GM12874 (cell line): ENCODE data around the gene PPP6R2.

Experiments
- TF ChIP-seq, protein P1 (sequence below): IDR thresholded peaks from 2 replicates; pipeline ENCODE4 v1.5.1; 2011; ENCODE audit warnings: low read depth, mild to moderate bottlenecking, control low read depth, low read length, moderate library complexity; ENCODE audit not compliant: insufficient read depth

The PPP6R2 gene

DNA sequence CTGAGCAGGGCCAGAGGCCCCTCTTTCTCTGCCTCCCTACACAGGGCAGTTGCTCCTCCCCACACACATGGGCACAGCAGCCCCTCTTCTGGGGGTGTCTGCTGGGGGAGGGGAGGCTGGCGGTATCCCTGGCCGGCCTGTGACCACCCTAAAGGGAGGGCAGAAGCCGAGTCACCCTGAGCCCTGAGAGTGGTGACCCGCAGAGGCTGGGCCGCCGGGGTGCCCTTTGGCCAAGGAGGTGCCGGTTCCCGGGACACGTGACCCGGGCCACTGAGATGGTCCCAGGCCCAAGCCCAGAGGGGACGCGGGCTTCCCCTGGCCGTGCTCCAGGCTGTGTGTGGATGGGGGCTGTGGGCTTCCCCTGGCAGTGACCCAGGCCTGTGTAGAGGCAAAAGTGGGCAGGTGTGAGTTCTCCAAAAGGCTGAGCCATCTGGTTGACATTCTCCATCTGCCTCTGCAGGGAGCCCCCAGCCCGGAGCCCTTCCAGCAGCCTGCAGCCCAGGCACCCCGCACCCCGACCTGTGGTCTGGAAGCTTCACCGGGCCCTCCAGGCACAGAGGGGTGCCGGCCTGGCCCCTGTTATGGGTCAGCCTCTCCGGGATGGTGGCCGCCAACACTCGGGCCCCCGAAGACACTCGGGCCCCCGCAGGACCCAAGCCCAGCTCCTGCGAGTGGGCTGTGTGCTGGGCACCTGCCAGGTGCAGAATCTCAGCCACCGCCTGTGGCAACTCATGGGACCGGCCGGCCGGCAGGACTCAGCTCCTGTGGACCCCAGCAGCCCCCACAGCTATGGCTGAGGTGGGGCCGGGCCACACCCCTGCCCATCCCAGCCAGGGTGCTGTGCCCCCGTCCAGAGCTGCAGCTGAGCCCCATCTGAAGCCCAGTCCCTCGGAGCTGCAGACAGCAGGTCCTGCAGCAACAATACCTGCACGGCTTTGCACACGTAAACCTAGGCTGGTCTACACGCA is 139.3 kb downstream of the PPP6R2 start:
- TF ChIP-seq, protein P1, sequence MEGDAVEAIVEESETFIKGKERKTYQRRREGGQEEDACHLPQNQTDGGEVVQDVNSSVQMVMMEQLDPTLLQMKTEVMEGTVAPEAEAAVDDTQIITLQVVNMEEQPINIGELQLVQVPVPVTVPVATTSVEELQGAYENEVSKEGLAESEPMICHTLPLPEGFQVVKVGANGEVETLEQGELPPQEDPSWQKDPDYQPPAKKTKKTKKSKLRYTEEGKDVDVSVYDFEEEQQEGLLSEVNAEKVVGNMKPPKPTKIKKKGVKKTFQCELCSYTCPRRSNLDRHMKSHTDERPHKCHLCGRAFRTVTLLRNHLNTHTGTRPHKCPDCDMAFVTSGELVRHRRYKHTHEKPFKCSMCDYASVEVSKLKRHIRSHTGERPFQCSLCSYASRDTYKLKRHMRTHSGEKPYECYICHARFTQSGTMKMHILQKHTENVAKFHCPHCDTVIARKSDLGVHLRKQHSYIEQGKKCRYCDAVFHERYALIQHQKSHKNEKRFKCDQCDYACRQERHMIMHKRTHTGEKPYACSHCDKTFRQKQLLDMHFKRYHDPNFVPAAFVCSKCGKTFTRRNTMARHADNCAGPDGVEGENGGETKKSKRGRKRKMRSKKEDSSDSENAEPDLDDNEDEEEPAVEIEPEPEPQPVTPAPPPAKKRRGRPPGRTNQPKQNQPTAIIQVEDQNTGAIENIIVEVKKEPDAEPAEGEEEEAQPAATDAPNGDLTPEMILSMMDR = no peak

DNA sequence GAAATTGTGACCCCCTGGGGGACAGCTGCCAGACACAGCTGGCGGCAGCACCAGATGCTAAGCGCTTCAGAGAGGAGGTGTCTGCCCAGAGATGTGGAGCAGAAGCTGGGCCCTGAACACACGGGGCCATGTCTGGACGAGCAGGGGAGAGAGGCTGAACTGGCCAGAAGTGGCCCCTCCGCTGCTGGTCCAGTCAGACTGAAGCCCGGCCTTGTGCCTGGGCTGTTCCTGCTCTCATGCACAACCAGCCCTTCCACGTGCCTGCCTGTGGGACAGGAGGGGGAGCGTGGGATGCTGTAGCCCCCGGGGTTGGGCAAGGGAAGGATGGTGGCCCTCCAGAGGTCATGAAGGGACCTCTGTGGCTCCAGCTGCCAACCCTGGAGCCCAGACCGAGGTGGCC is 140.0 kb downstream of the PPP6R2 start:
- TF ChIP-seq, protein P1 = no peak

DNA sequence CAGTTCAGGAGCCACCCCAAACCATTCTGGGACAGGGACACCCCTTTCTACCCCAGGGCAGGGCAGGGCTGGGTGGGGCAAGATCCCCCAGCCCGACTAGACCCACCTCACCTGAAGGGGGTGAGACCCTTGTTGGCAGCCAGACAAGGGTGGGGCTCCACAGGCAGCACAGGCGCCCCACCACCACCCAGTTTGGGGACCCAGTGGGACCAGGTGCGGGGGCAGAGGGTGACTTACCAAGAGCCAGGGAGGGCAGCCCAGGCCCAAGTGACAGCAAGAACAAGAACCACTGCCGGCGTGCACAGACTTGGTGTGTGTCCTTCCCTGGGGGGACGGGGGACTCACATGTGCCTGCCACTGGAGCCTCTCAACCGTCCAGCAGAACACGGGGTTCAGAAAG is 140.4 kb downstream of the PPP6R2 start:
- TF ChIP-seq, protein P1 = no peak

DNA sequence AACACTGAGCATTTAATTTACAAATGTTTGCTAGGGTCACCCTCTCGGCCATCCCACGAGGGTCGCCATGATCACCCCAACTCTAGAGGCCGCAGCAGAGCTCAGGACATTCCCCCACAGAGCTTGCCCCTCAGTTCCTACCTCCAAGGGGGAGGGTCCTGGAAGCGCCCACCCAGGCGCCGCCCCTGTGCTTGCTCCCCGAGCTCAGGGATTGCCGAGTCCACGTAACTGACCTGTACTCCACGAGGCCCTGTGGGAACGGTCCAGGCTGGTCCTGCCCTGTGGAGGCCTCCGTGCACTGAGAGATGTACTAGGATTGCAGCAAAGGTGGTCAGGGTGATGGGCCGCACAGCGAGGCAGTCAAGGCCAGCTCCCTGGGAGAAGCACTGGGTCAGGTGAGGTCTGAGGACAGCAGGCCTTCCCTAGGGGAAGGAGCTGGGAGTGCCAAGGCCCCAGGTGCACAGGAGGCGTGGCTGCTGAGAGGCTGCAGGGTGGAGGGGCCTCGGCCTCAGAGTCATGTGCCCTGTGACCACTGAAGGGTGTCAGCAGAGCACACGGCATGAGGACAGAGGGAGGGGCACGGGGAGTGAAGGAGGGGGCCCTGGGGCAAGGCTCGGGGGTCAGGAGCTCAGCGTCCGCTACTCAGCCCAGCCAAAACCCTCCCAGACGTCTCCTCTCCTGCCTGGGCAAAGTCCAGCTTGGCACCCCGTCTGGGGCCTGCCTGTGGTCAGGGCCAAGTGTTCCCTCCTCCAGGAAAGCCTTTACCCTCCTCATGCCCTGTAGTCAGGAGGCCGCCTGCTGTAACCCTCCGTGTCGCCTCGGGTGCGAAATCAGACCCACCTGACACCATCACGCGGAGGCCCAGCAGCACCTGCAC is 141.1 kb downstream of the PPP6R2 start:
- TF ChIP-seq, protein P1 = no peak

DNA sequence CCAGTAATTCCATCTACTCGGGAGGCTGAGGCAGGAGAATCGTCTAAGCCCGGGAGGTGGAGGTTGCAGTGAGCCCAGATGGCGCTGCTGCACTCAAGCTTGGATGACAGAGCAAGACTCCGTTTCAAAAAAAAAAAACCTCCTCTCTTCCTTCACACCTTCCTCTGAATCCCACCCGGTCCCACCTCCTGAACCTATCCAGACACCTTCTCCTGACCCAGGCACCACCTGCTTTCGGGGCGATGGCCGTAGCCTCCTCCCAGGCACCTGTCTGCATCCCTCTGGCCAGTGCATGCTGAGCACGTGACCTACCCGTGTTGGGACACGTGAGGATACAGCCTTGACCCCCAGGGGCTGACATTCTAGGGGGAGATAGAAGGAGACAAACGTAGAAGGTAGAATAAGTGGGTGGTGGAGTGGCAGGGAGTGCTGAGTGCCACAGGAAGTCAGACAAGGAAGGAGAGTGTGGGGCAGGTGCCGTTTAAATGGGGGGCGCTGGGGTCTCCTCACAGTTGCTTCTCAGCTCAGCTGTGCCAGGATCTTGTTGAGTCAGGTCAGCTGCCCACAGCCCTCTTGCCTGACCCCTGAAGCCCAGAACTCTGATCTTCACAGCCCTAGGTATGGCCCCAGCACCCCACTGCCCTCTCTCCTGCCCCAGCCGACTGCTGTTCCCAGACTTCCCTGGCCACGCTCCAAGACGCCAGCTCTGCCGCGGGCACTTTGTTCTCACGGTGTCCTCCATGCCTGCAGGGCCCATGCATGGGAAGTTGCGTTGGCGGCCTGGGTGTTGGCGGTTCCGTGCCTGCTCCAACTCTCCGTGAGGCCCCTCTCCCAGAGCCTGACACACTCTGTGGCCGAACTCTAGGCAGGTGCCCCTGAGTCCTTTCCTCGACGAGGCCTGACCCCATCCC is 142.3 kb downstream of the PPP6R2 start:
- TF ChIP-seq, protein P1 = no peak

DNA sequence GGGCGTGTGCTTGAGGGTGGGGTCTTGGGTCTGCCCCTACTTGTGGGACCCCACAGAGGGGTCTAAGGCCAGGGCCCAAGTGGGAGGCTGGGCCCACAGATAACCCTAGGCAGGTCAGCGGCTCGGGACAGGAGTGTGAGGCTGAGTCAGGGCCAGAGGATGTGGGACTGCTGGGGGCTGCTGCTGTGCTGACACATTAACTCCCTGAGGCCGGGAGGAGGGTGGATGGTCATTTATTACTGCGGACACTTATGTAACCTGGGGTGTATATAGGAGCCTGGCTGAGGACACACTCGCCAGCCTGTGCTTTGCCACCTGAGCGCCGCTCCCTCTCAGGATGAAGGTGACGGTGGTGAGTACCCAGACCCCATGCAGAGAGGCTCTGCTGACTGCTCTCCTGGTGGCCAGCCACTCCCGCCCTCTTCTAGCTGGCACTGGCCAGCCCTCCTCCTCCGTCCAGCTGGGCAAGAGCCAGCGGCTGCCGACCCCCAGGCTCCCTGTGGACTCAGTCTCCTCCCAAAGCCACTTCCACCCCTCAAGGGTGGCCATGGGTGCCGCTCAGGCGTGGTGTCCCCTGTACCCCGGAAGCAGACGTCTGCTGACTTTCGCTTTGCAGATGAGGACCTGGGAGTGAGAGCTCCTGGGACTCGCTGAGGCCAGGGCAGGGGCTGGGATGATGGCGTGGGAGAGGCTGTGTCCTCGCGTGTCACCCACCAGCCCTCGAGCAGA is 143.6 kb downstream of the PPP6R2 start, which contains the start of gene MIOX:
Gene MIOX, plus strand, starts transcription at position 299 of the 729 bp plus-strand sequence. Its CDS starts 39 bp downstream, at position 338.
- TF ChIP-seq, protein P1 = no peak
